DMS153 treated with DMSO at 0.1 percent for 48 hours (cell line): ENCODE data around the gene PPM1H.
"Not testable (repeated sequence)": the region's sequence is repeated elsewhere in the genome, so short reads cannot be mapped to it uniquely, and the experiment has no call there.

Source experiments
- DNase-seq: peaks from one replicate; lab custom pipeline; 2025; ENCODE audit not compliant: unreplicated experiment; lab: John Stamatoyannopoulos, UW

Gene PPM1H

GRCh38 chr12:62934799-62935674, at the start of gene PPM1H:
Gene PPM1H (minus strand): TSS chr12:62935150. CDS start chr12:62934736, 414 bp downstream.
- DNase-seq, result peak; percentile 84

- DNase-seq, result no peak
These were observed 48.6 kb upstream of the PPM1H start for GRCh38 chr12:62983594-62983993.

- DNase-seq, result no peak
These were observed 43.8 kb upstream of the PPM1H start for GRCh38 chr12:62978768-62979167.

GRCh38 chr12:62977883-62978282, 42.9 kb upstream of the PPM1H start:
- no peak for DNase-seq

GRCh38 chr12:62977418-62977817, 42.5 kb upstream of the PPM1H start:
- no peak for DNase-seq

- no peak for DNase-seq
These were observed 41.2 kb upstream of the PPM1H start for GRCh38 chr12:62976110-62976662.

GRCh38 chr12:62971769-62972525, 37.0 kb upstream of the PPM1H start:
- no peak for DNase-seq

- DNase-seq, result no peak
These were observed 34.7 kb upstream of the PPM1H start for GRCh38 chr12:62969695-62970094.

- DNase-seq, result no peak
These were observed 32.8 kb upstream of the PPM1H start for GRCh38 chr12:62967701-62968100.

- DNase-seq, result no peak
These were observed 32.1 kb upstream of the PPM1H start for GRCh38 chr12:62966990-62967506.

- not testable (repeated sequence) for DNase-seq
These were observed 31.6 kb upstream of the PPM1H start for GRCh38 chr12:62966446-62966989.

GRCh38 chr12:62965700-62966099, 30.8 kb upstream of the PPM1H start:
- DNase-seq, result not testable (repeated sequence)

- DNase-seq, result not testable (repeated sequence)
These were observed 30.3 kb upstream of the PPM1H start for GRCh38 chr12:62965242-62965641.

- DNase-seq, result no peak
These were observed 28.6 kb upstream of the PPM1H start for GRCh38 chr12:62963486-62964041.

GRCh38 chr12:62960324-62960723, 25.4 kb upstream of the PPM1H start:
- DNase-seq, result no peak

GRCh38 chr12:62959745-62960144, 24.8 kb upstream of the PPM1H start:
- DNase-seq, result no peak

GRCh38 chr12:62957233-62957953, 22.4 kb upstream of the PPM1H start:
- no peak for DNase-seq

GRCh38 chr12:62955678-62956077, 20.7 kb upstream of the PPM1H start:
- DNase-seq, result no peak

- no peak for DNase-seq
These were observed 15.4 kb upstream of the PPM1H start for GRCh38 chr12:62950317-62950716.

- no peak for DNase-seq
These were observed 13.2 kb upstream of the PPM1H start for GRCh38 chr12:62948123-62948522.
